Liver (tissue), 9 donors: ENCODE measurements around the gene PLA2G2F. TPM values are rescaled to one million over a fixed set of nuclear protein-coding genes. Genes with fewer than 3 reads are reported as not detected.

Source experiments
- DNase-seq: peaks from one replicate; pipeline ENCODE4 v3.0.0-alpha.2; 2017; ENCODE audit warnings: low spot score
- H3K27ac ChIP-seq, 2 donors: one replicate each; pipeline ENCODE4 v1.7.0; 2013; ENCODE audit warnings: inconsistent platforms in 2 of 2, low read length in 2 of 2, control low read depth in 1 of 2, low read depth in 1 of 2, mild to moderate bottlenecking in 1 of 2
- H3K27me3 ChIP-seq, 4 donors: one replicate each; pipeline versions ENCODE4 v1.6.1 to v1.7.0; 2013; ENCODE audit warnings: low read length in 3 of 4, inconsistent platforms in 1 of 4, mild to moderate bottlenecking in 1 of 4, moderate library complexity in 1 of 4; ENCODE audit not compliant: control insufficient read depth in 4 of 4, insufficient read depth in 4 of 4
- H3K36me3 ChIP-seq, 4 donors: one replicate each; pipeline versions ENCODE4 v1.6.1 to v1.7.0; 2013; ENCODE audit warnings: low read length in 3 of 4, mild to moderate bottlenecking in 3 of 4, low read depth in 1 of 4, moderate library complexity in 1 of 4; ENCODE audit not compliant: control insufficient read depth in 4 of 4, insufficient read depth in 3 of 4
- H3K4me1 ChIP-seq, 4 donors: one replicate each; pipeline versions ENCODE4 v1.6.1 to v1.7.0; 2013; ENCODE audit warnings: low read length in 3 of 4, mild to moderate bottlenecking in 3 of 4, moderate library complexity in 1 of 4; ENCODE audit not compliant: control insufficient read depth in 4 of 4, insufficient read depth in 4 of 4
- H3K4me3 ChIP-seq, 3 donors: one replicate each; pipeline versions ENCODE4 v1.6.1 to v1.7.0; 2013; ENCODE audit warnings: low read length in 3 of 3, control low read depth in 1 of 3, low read depth in 1 of 3, mild to moderate bottlenecking in 1 of 3
- H3K9ac ChIP-seq, 2 donors: one replicate each; pipeline ENCODE4 v1.7.0; 2013; ENCODE audit warnings: low read length in 2 of 2, mild to moderate bottlenecking in 2 of 2, moderate library complexity in 2 of 2, control low read depth in 1 of 2, low read depth in 1 of 2
- H3K9me3 ChIP-seq, 4 donors: one replicate each; pipeline versions ENCODE4 v1.6.1 to v1.7.0; 2013; ENCODE audit warnings: low read length in 3 of 4; ENCODE audit not compliant: control insufficient read depth in 4 of 4
- ATF3 ChIP-seq: IDR thresholded peaks from 2 replicates; pipeline ENCODE4 v1.6.1; 2016; ENCODE audit warnings: antibody characterized with exemption
- CTCF ChIP-seq: fragments of 150-350 bp; IDR thresholded peaks from 2 replicates; pipeline ENCODE4 v1.5.1; 2017; ENCODE audit warnings: improper control_type of control experiment, low read depth, low read length; ENCODE audit not compliant: missing input control
- EGR1 ChIP-seq, 2 donors: IDR thresholded peaks; 2 replicates each; pipeline ENCODE4 v1.6.1; 2016 to 2018; ENCODE audit warnings: antibody characterized with exemption in 2 of 2, low read depth in 2 of 2
- FOXA1 ChIP-seq: IDR thresholded peaks from 2 replicates; pipeline ENCODE4 v1.6.1; 2016; ENCODE audit warnings: antibody characterized with exemption
- FOXA2 ChIP-seq: IDR thresholded peaks from 2 replicates; pipeline ENCODE4 v1.6.1; 2016; ENCODE audit warnings: antibody characterized with exemption
- GABPA ChIP-seq, 2 donors: IDR thresholded peaks in 1 of 2; conservative IDR thresholded peaks in 1 of 2; 2 replicates each; pipeline ENCODE4 v1.6.1; 2016; ENCODE audit warnings: antibody characterized with exemption in 2 of 2, mild to moderate bottlenecking in 1 of 2, moderate library complexity in 1 of 2
- HNF4G ChIP-seq: IDR thresholded peaks from 2 replicates; pipeline ENCODE4 v1.6.1; 2016; ENCODE audit warnings: antibody characterized with exemption
- JUND ChIP-seq, 2 donors: IDR thresholded peaks; 2 replicates each; pipeline ENCODE4 v1.6.1; 2016; ENCODE audit warnings: antibody characterized with exemption in 2 of 2
- MAX ChIP-seq: IDR thresholded peaks from 2 replicates; pipeline ENCODE4 v1.6.1; 2016; ENCODE audit warnings: antibody characterized with exemption
- NR2F2 ChIP-seq: IDR thresholded peaks from 2 replicates; pipeline ENCODE4 v1.6.1; 2016; ENCODE audit warnings: antibody characterized with exemption
- RAD21 ChIP-seq, 2 donors: IDR thresholded peaks; 2 replicates each; pipeline ENCODE4 v1.6.1; 2016; ENCODE audit warnings: antibody characterized with exemption in 2 of 2, mild to moderate bottlenecking in 2 of 2
- REST ChIP-seq: IDR thresholded peaks from 2 replicates; pipeline ENCODE4 v1.6.1; 2016; ENCODE audit warnings: antibody characterized with exemption, mild to moderate bottlenecking
- RXRA ChIP-seq, 2 donors: IDR thresholded peaks; 2 replicates each; pipeline ENCODE4 v1.6.1; 2017 to 2018; ENCODE audit warnings: antibody characterized with exemption in 2 of 2, mild to moderate bottlenecking in 1 of 2
- SP1 ChIP-seq: IDR thresholded peaks from 2 replicates; pipeline ENCODE4 v1.6.1; 2018; ENCODE audit warnings: antibody characterized with exemption, mild to moderate bottlenecking
- TAF1 ChIP-seq: conservative IDR thresholded peaks from 2 replicates; pipeline ENCODE4 v1.6.1; 2016; ENCODE audit warnings: antibody characterized with exemption, mild to moderate bottlenecking
- YY1 ChIP-seq: IDR thresholded peaks from 2 replicates; pipeline ENCODE4 v1.6.1; 2016; ENCODE audit warnings: antibody characterized with exemption, mild to moderate bottlenecking
- ZBTB33 ChIP-seq: IDR thresholded peaks from 2 replicates; pipeline ENCODE4 v1.6.1; 2016; ENCODE audit warnings: antibody characterized with exemption
- WGBS: extraction: QIAGEN DNeasy Blood & Tissue Kit; methylation state at CpG from one replicate; pipeline ENCODE4 v1.1.7; 2013; 5-methylcytosine and 5-hydroxymethylcytosine counted together
- polyA plus RNA-seq, 2 donors: library from polyadenylated mRNA; stranded (reverse) in 1 of 2; unstranded in 1 of 2; fragments of 200-250 nt in 1 of 2; fragments of >200 nt in 1 of 2; fragmentation: Nextera tagmentation in 1 of 2; extraction: Ambion mirVana in 1 of 2; gene quantifications; one replicate each; pipeline versions ENCODE4 v1.2.1 to v1.2.3, GENCODE V29; 2013 to 2015
- total RNA-seq, 2 donors: library from RNA; depleted of rRNA; stranded (reverse); fragments of >200 nt; gene quantifications; one replicate each; pipeline ENCODE4 v1.2.3, GENCODE V29; 2014
- donor health status: healthy.
- donor health status: healthy.
- donor health status: healthy.
- donor health status: healthy.
- donor health status: healthy.

Gene PLA2G2F
- total and polyA plus RNA-seq, 4 donors: under 0.01 TPM; not detected in 3

- peaks cover 0 to 6% (median 0%) of the 10 kb centered on the region in 4 donors for H3K4me1 ChIP-seq
- H3K9me3 ChIP-seq: no peaks in the 10 kb centered on the region
- TF ChIP-seq NR2F2 (no peak), RAD21 (IDR thresholded peaks at IDR 0.05) (peak; percentile 86 to 93), MAX (no peak), SP1 (no peak), EGR1 (IDR thresholded peaks at IDR 0.05; ENCODE audit: low read depth in 2 of 2) (no peak), HNF4G (no peak), CTCF (peak; percentile 80)
- H3K4me3 ChIP-seq: no peak overlapping the region
- no peak overlapping the region for H3K27ac ChIP-seq
- H3K36me3 ChIP-seq: no peaks in the 10 kb centered on the region
- no peak overlapping the region for H3K9ac ChIP-seq
- H3K27me3 ChIP-seq: no peaks in the 10 kb centered on the region
- no peak for DNase-seq
- 42% methylated on average over 14 of the region's 14 CpGs for WGBS
Observed at GRCh38 chr1:20100632-20101355, 38.3 kb upstream of the PLA2G2F start.

- Histone ChIP-seq H3K36me3 (no peaks in the 10 kb centered on the region), H3K4me3 (no peak overlapping the region), H3K9ac (no peak overlapping the region), H3K4me1 (no peaks in the 10 kb centered on the region), H3K9me3 (no peaks in the 10 kb centered on the region), H3K27ac (no peak overlapping the region), H3K27me3 (no peaks in the 10 kb centered on the region)
- 73% methylated on average over 1 of the region's 1 CpG for WGBS
- DNase-seq: no peak
- TF ChIP-seq REST (no peak), SP1 (no peak), HNF4G (no peak), CTCF (no peak), NR2F2 (no peak), MAX (no peak), FOXA1 (no peak), YY1 (no peak), EGR1 (IDR thresholded peaks at IDR 0.05; ENCODE audit: low read depth in 2 of 2) (no peak), RXRA (IDR thresholded peaks at IDR 0.05) (no peak), ZBTB33 (no peak), TAF1 (no peak), JUND (IDR thresholded peaks at IDR 0.05) (no peak), FOXA2 (no peak), ATF3 (no peak), GABPA (IDR thresholded peaks at IDR 0.05 in 1 of 2, conservative IDR thresholded peaks at IDR 0.05 in 1 of 2) (no peak), RAD21 (IDR thresholded peaks at IDR 0.05) (no peak)
Observed at GRCh38 chr1:20102875-20103274, 36.2 kb upstream of the PLA2G2F start.
